SU-DHL-6 (cell line): Measurements from ENCODE around the gene GPC1.

Experiments used
- H2AFZ ChIP-seq: fragments of 200-600 bp; sonication (generic); 2 replicates; pipeline ENCODE4 v1.6.1; 2014; ENCODE audit warnings: low read depth, mild to moderate bottlenecking, moderate library complexity, mixed read lengths, antibody characterized with exemption, low read length; ENCODE audit not compliant: severe bottlenecking
- H3F3A ChIP-seq: fragments of 200-600 bp; shearing (Covaris generic); 2 replicates; pipeline ENCODE4 v1.6.0; 2016; ENCODE audit warnings: antibody characterized with exemption, mild to moderate bottlenecking; ENCODE audit not compliant: insufficient read depth
- H3K27ac ChIP-seq: fragments of 200-600 bp; sonication (generic); 2 replicates; pipeline ENCODE4 v1.5.1; 2016; ENCODE audit warnings: low read depth, mild to moderate bottlenecking, low read length, moderate library complexity, mixed read lengths
- H3K27me3 ChIP-seq: fragments of 200-600 bp; sonication (generic), shearing (Covaris generic); 2 replicates; pipeline ENCODE4 v1.6.0; 2014; ENCODE audit warnings: mild to moderate bottlenecking, low read length
- H3K36me3 ChIP-seq: fragments of 200-600 bp; sonication (generic); 2 replicates; pipeline ENCODE4 v1.6.1; 2014; ENCODE audit warnings: mild to moderate bottlenecking, low read length, mixed read lengths
- H3K4me2 ChIP-seq: fragments of 300-600, 200-600 bp; shearing (Covaris generic), sonication (generic); 2 replicates; pipeline ENCODE4 v1.6.0; 2014; ENCODE audit warnings: low read length, low read depth, mild to moderate bottlenecking; ENCODE audit not compliant: poor library complexity, severe bottlenecking
- H3K4me3 ChIP-seq: fragments of 200-600 bp; sonication (generic); 2 replicates; pipeline ENCODE4 v1.5.1; 2014; ENCODE audit warnings: antibody characterized with exemption, low read length, mild to moderate bottlenecking, mixed read lengths; ENCODE audit not compliant: insufficient read depth, poor library complexity, severe bottlenecking
- H3K79me2 ChIP-seq: fragments of 200-600 bp; sonication (generic); 2 replicates; pipeline ENCODE4 v1.6.1; 2014; ENCODE audit warnings: mild to moderate bottlenecking, low read length, moderate library complexity; ENCODE audit not compliant: insufficient read depth
- H3K9ac ChIP-seq: fragments of 200-600 bp; sonication (generic); 2 replicates; pipeline ENCODE4 v1.7.0; 2014; ENCODE audit warnings: mild to moderate bottlenecking, low read length
- H3K9me2 ChIP-seq: fragments of 200-600 bp; sonication (generic); replicated peaks from 2 replicates; pipeline ENCODE4 v1.6.1; 2014; ENCODE audit warnings: low read length; ENCODE audit not compliant: insufficient read depth
- H3K9me3 ChIP-seq: fragments of 200-600 bp; sonication (generic); 2 replicates; pipeline ENCODE4 v1.6.1; 2014; ENCODE audit warnings: low read length, mixed read lengths; ENCODE audit not compliant: insufficient read depth
- H4K20me1 ChIP-seq: fragments of 200-600 bp; sonication (generic); 2 replicates; pipeline ENCODE4 v1.6.1; 2014; ENCODE audit warnings: low read depth, mild to moderate bottlenecking, antibody characterized with exemption, low read length, moderate library complexity, mixed read lengths
- EZH2phosphoT487 ChIP-seq: fragments of 200-600 bp; sonication (generic), shearing (Covaris generic); conservative IDR thresholded peaks from 2 replicates; pipeline ENCODE4 v1.6.1; 2018; ENCODE audit warnings: mild to moderate bottlenecking, antibody characterized with exemption, low read length, moderate library complexity, mixed read lengths
- TF ChIP-seq, protein P1 (sequence below): fragments of 200-600 bp; sonication (generic); IDR thresholded peaks from one replicate; pipeline ENCODE4 v1.5.1; 2017; ENCODE audit warnings: antibody characterized with exemption, mild to moderate bottlenecking, low read length, moderate library complexity; ENCODE audit not compliant: insufficient read depth, poor library complexity, severe bottlenecking

GPC1 gene

DNA sequence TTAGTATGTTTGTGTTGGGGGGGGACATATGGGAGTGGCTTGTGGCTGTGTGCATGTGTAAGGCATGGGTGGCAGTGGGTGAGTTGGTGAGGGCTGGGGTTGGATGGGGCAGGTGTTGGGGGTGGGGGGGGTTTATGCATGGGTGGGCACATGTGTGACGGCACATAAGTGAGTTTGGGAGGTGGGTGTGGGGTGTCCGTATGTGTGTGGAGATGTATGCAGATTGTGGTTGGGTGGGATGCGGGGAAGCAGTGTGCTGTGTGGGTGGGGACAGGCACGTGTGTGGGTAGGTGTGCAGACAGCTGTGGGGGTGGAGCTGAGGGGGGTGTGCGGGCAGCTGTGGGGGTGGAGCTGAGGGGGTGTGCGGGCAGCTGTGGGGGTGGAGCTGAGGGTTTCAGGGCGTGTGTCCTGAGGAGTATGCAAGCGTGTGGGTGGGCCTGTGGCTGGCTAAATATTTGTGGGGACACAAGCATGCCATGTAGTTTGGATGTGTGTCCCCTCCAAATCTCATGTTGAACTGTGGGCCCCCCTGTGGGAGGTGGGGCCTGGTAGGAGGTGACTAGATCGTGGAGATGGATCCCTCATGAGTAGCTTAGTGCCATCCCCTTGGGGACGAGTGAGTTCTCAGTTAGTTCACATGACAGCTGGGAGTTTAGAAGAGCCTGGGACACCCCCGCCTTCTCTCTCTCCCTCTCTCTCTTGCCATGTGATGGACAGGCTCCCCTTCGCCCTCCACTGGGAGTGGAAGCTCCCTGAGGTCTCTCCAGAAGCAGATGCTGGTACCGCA lies 62.9 kb downstream of the GPC1 start:
- H3K27me3 ChIP-seq = no peaks in the 10 kb centered on the region

DNA sequence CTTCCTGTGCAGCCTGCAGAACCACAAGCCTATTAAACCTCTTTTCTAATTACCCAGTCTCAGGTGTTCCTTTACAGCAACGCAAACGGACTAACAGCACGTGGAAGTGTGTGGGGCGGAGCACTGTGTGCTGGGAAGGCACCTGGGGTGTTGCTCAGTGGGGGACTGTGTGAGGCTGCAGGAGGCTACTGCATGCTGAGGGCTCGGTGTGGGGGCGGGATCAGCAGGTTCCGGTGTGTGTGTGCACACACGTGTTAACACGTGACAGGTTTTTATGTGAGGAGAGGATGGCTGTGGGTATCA lies 63.4 kb downstream of the GPC1 start:
- Histone ChIP-seq H3F3A (no peaks in the 10 kb centered on the region), H3K36me3 (no peaks in the 10 kb centered on the region), H3K9me3 (no peaks in the 10 kb centered on the region), H3K4me2 (no peak overlapping the region), H3K4me3 (no peak overlapping the region), H3K79me2 (no peaks in the 10 kb centered on the region), H4K20me1 (no peaks in the 10 kb centered on the region), H2AFZ (no peak overlapping the region), H3K9me2 (no peaks in the 10 kb centered on the region), H3K27ac (no peak overlapping the region), H3K9ac (no peak overlapping the region), H3K27me3 (no peaks in the 10 kb centered on the region)
- no peak for TF ChIP-seq EZH2phosphoT487
- TF ChIP-seq, protein P1, sequence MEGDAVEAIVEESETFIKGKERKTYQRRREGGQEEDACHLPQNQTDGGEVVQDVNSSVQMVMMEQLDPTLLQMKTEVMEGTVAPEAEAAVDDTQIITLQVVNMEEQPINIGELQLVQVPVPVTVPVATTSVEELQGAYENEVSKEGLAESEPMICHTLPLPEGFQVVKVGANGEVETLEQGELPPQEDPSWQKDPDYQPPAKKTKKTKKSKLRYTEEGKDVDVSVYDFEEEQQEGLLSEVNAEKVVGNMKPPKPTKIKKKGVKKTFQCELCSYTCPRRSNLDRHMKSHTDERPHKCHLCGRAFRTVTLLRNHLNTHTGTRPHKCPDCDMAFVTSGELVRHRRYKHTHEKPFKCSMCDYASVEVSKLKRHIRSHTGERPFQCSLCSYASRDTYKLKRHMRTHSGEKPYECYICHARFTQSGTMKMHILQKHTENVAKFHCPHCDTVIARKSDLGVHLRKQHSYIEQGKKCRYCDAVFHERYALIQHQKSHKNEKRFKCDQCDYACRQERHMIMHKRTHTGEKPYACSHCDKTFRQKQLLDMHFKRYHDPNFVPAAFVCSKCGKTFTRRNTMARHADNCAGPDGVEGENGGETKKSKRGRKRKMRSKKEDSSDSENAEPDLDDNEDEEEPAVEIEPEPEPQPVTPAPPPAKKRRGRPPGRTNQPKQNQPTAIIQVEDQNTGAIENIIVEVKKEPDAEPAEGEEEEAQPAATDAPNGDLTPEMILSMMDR = no peak

More for the DNA sequence above, 62.9 kb downstream of the GPC1 start:
- Histone ChIP-seq H3K9ac (no peak overlapping the region), H3K9me3 (no peaks in the 10 kb centered on the region), H3K4me3 (no peak overlapping the region), H3F3A (no peaks in the 10 kb centered on the region), H3K36me3 (no peaks in the 10 kb centered on the region), H4K20me1 (no peaks in the 10 kb centered on the region), H2AFZ (no peak overlapping the region), H3K27ac (no peak overlapping the region), H3K4me2 (no peak overlapping the region), H3K9me2 (no peaks in the 10 kb centered on the region), H3K79me2 (no peaks in the 10 kb centered on the region)
- TF ChIP-seq, protein P1 = no peak
- TF ChIP-seq EZH2phosphoT487 = no peak

DNA sequence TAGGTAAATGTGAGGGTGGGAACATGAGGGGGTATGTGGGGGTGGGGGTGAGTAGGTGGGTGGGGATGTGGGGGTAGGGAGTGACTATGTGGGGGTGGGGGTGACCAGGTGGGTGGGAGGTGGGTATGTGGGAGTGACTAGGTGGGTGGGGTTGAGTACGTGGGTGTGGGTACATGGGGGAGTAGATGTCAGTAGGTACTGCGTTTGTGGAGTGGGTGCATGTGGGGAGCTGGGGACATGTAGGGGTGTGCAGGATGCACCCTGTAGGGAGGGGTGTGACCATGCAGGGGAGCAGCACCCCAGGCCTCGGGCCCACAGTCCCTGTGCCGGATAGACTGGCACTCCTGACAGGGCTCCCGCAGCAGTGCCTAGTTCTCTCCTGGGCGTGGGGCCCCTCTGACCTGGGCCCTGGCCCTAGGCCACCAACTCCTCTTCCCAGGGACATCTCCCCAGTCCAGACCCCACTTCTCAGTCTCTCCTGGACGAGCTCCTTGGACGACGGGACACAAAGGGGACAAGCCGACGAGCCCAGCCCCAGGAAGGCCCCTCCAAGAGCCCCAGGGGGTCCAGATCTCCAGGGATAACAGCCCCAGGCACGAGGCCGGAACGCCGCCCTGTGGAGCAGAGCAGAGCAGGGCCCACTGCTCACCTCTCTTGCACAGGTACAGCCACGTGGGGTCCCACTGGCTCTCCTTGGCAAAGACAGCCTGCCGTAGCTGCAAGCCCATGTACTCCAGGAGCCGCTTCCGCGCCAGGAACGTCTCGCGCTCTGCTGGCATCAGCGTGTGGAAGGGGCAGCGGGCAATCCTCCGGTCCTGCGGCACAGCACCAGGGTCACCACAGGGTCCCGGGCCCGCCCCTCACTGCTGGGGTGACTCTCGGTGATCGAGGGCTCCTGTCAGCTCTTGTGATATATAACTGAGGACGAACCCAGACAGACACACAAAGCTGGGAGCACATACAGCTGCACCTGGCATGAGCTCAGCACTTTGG lies 64.1 kb downstream of the GPC1 start:
- H3K79me2 ChIP-seq = no peaks in the 10 kb centered on the region
- H3F3A ChIP-seq = no peaks in the 10 kb centered on the region
- no peak overlapping the region for H3K27ac ChIP-seq
- no peak overlapping the region for H2AFZ ChIP-seq
- H3K36me3 ChIP-seq = no peaks in the 10 kb centered on the region
- no peak overlapping the region for H3K4me3 ChIP-seq
- no peaks in the 10 kb centered on the region for H3K27me3 ChIP-seq
- H3K9me3 ChIP-seq = no peaks in the 10 kb centered on the region
- H3K4me2 ChIP-seq = no peak overlapping the region
- H4K20me1 ChIP-seq = no peaks in the 10 kb centered on the region
- TF ChIP-seq, protein P1 = no peak
- TF ChIP-seq EZH2phosphoT487 = no peak
- no peaks in the 10 kb centered on the region for H3K9me2 ChIP-seq
- H3K9ac ChIP-seq = no peak overlapping the region
